Subcutaneous abdominal adipose tissue (tissue), 5 donors: ENCODE results near the gene TMEM63A.
"Not testable (repeated sequence)": the region's sequence is repeated elsewhere in the genome, so short reads cannot be mapped to it uniquely, and the experiment has no call there.

Experiments used
- H3K27ac ChIP-seq: one replicate; pipeline ENCODE4 v1.7.0; 2013; ENCODE audit warnings: low read depth, mild to moderate bottlenecking, inconsistent platforms, low read length, moderate library complexity
- H3K27me3 ChIP-seq, 5 donors: one replicate each; pipeline ENCODE4 v1.7.0; 2013; ENCODE audit warnings: low read length in 5 of 5, inconsistent platforms in 1 of 5; ENCODE audit not compliant: control insufficient read depth in 5 of 5, insufficient read depth in 4 of 5
- H3K36me3 ChIP-seq, 5 donors: one replicate each; pipeline ENCODE4 v1.7.0; 2013; ENCODE audit warnings: low read length in 5 of 5; ENCODE audit not compliant: control insufficient read depth in 5 of 5, insufficient read depth in 5 of 5
- H3K4me1 ChIP-seq, 5 donors: one replicate each; pipeline ENCODE4 v1.7.0; 2013; ENCODE audit warnings: low read length in 5 of 5, mild to moderate bottlenecking in 3 of 5, moderate library complexity in 1 of 5; ENCODE audit not compliant: control insufficient read depth in 5 of 5, insufficient read depth in 5 of 5
- H3K4me3 ChIP-seq, 5 donors: one replicate each; pipeline ENCODE4 v1.7.0; 2013; ENCODE audit warnings: low read length in 5 of 5, low read depth in 1 of 5
- H3K9ac ChIP-seq, 5 donors: one replicate each; pipeline ENCODE4 v1.7.0; 2013; ENCODE audit warnings: low read length in 5 of 5, mild to moderate bottlenecking in 4 of 5, moderate library complexity in 3 of 5
- H3K9me3 ChIP-seq, 5 donors: one replicate each; pipeline ENCODE4 v1.7.0; 2013; ENCODE audit warnings: low read length in 5 of 5; ENCODE audit not compliant: control insufficient read depth in 5 of 5
- donor health status: healthy.
- donor health status: healthy.
- donor health status: healthy.
- donor health status: healthy.
- donor health status: healthy.

The TMEM63A gene

GRCh38 chr1:225816643-225817538 is 65.3 kb downstream of the TMEM63A start:
- Histone ChIP-seq H3K9ac (peak overlapping the region; percentile 48 to 97 (median 66)), H3K4me3 (peak overlapping the region in 4 of 5 donors; percentile 1 to 39 (median 36)), H3K9me3 (no peaks in the 10 kb centered on the region), H3K27ac (peak overlapping the region; percentile 91), H3K27me3 (peaks cover 0 to 3% (median 0%) of the 10 kb centered on the region in 5 donors), H3K36me3 (peaks cover 1 to 9% (median 3%) of the 10 kb centered on the region in 5 donors), H3K4me1 (peaks cover 44 to 88% (median 80%) of the 10 kb centered on the region in 5 donors)

GRCh38 chr1:225815526-225816178 is 66.5 kb downstream of the TMEM63A start:
- peaks cover 0 to 9% (median 2%) of the 10 kb centered on the region in 5 donors for H3K36me3 ChIP-seq
- H3K4me3 ChIP-seq = peak overlapping the region in 1 of 5 donors; percentile 37
- peaks cover 46 to 94% (median 92%) of the 10 kb centered on the region in 5 donors for H3K4me1 ChIP-seq
- H3K9ac ChIP-seq = peak overlapping the region in 3 of 5 donors; percentile 49 to 56 (median 52)
- H3K27ac ChIP-seq = peak overlapping the region; percentile 91
- H3K27me3 ChIP-seq = peaks cover 0 to 3% (median 0%) of the 10 kb centered on the region in 5 donors
- H3K9me3 ChIP-seq = no peaks in the 10 kb centered on the region

GRCh38 chr1:225815090-225815489 is 67.1 kb downstream of the TMEM63A start:
- H3K27me3 ChIP-seq, H3K36me3 ChIP-seq, H3K9me3 ChIP-seq: not testable (repeated sequence)
- H3K4me3 ChIP-seq = peak overlapping the region in 2 of 5 donors; percentile 10 to 14
- peak overlapping the region; percentile 91 for H3K27ac ChIP-seq
- peak overlapping the region; percentile 18 to 66 (median 60) for H3K9ac ChIP-seq
- H3K4me1 ChIP-seq = peaks cover 46 to 92% (median 87%) of the 10 kb centered on the region in 5 donors

GRCh38 chr1:225814381-225814780 is 67.8 kb downstream of the TMEM63A start:
- Histone ChIP-seq H3K9ac (peak overlapping the region; percentile 18 to 66 (median 60)), H3K4me3 (peak overlapping the region in 3 of 5 donors; percentile 9 to 31 (median 14)), H3K27me3 (peaks cover 0 to 3% (median 0%) of the 10 kb centered on the region in 5 donors), H3K9me3 (no peaks in the 10 kb centered on the region), H3K4me1 (peaks cover 46 to 91% (median 84%) of the 10 kb centered on the region in 5 donors), H3K27ac (peak overlapping the region; percentile 91), H3K36me3 (peaks cover 0 to 9% (median 2%) of the 10 kb centered on the region in 5 donors)

GRCh38 chr1:225813214-225813964 is 68.8 kb downstream of the TMEM63A start:
- Histone ChIP-seq H3K9ac (peak overlapping the region; percentile 32 to 71 (median 60)), H3K9me3 (no peaks in the 10 kb centered on the region), H3K27me3 (peaks cover 0 to 3% (median 0%) of the 10 kb centered on the region in 5 donors), H3K36me3 (peaks cover 0 to 9% (median 2%) of the 10 kb centered on the region in 5 donors), H3K27ac (peak overlapping the region; percentile 91), H3K4me1 (peaks cover 46 to 86% (median 79%) of the 10 kb centered on the region in 5 donors), H3K4me3 (peak overlapping the region in 4 of 5 donors; percentile 45 to 57 (median 50))

- H3K9me3 ChIP-seq = no peaks in the 10 kb centered on the region
- peak overlapping the region in 4 of 5 donors; percentile 6 to 71 (median 38) for H3K9ac ChIP-seq
- H3K27ac ChIP-seq = peak overlapping the region; percentile 91
- peaks cover 0 to 3% (median 0%) of the 10 kb centered on the region in 5 donors for H3K27me3 ChIP-seq
- peaks cover 0 to 9% (median 2%) of the 10 kb centered on the region in 5 donors for H3K36me3 ChIP-seq
- peaks cover 45 to 79% (median 72%) of the 10 kb centered on the region in 5 donors for H3K4me1 ChIP-seq
- peak overlapping the region in 4 of 5 donors; percentile 80 to 85 (median 82) for H3K4me3 ChIP-seq
Measured at GRCh38 chr1:225812488-225813213, 69.5 kb downstream of the TMEM63A start.

GRCh38 chr1:225811622-225812487 is 70.3 kb downstream of the TMEM63A start:
- Histone ChIP-seq H3K4me3 (peak overlapping the region; percentile 75 to 85 (median 82)), H3K4me1 (peaks cover 37 to 71% (median 65%) of the 10 kb centered on the region in 5 donors), H3K9ac (peak overlapping the region; percentile 63 to 83 (median 71)), H3K9me3 (no peaks in the 10 kb centered on the region), H3K27me3 (no peaks in the 10 kb centered on the region), H3K36me3 (peaks cover 0 to 9% (median 2%) of the 10 kb centered on the region in 5 donors), H3K27ac (peak overlapping the region; percentile 91)

- H3K4me1 ChIP-seq = peaks cover 31 to 61% (median 55%) of the 10 kb centered on the region in 5 donors
- H3K27ac ChIP-seq = peak overlapping the region; percentile 91
- H3K9ac ChIP-seq = peak overlapping the region; percentile 26 to 83 (median 72)
Measured at GRCh38 chr1:225810579-225811538, 71.3 kb downstream of the TMEM63A start.

More at GRCh38 chr1:225810579-225811538, 71.3 kb downstream of the TMEM63A start:
- H3K4me3 ChIP-seq = peak overlapping the region; percentile 75 to 85 (median 82)
- H3K9me3 ChIP-seq, H3K36me3 ChIP-seq, H3K27me3 ChIP-seq: not testable (repeated sequence)
